ENCODE data around the gene MKLN1.

Gene MKLN1

DNA sequence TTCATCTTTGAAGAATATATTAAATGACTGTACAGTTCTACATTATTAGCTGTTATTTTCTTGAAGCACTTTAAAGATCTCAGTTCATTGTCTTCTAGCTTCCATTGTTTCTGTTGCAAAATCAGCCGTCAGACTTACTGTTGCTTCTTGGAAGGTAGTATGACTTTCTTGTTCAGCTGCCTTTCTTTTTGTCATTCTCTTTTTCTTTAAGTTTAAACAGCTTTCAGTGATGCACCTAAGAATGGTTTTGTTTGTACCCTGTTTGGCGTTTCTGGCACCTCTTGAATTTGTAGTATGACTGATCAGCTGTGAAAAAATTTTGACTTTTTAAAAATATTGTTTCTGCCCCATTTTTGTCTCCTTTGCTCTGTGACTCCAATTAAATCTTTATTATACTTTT, 9.3 kb downstream of the MKLN1 start:
- TF ChIP-seq, protein P1, sequence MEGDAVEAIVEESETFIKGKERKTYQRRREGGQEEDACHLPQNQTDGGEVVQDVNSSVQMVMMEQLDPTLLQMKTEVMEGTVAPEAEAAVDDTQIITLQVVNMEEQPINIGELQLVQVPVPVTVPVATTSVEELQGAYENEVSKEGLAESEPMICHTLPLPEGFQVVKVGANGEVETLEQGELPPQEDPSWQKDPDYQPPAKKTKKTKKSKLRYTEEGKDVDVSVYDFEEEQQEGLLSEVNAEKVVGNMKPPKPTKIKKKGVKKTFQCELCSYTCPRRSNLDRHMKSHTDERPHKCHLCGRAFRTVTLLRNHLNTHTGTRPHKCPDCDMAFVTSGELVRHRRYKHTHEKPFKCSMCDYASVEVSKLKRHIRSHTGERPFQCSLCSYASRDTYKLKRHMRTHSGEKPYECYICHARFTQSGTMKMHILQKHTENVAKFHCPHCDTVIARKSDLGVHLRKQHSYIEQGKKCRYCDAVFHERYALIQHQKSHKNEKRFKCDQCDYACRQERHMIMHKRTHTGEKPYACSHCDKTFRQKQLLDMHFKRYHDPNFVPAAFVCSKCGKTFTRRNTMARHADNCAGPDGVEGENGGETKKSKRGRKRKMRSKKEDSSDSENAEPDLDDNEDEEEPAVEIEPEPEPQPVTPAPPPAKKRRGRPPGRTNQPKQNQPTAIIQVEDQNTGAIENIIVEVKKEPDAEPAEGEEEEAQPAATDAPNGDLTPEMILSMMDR (IDR thresholded peaks at IDR 0.05; ENCODE audit: unreplicated experiment in 3 of 3): no peak
- Mint-ChIP-seq H3K4me1 (no peaks in the 10 kb centered on the region), H3K9me3 (peaks cover 47% of the 10 kb centered on the region), H3K36me3 (ENCODE audit: low read depth) (peaks cover 74% of the 10 kb centered on the region), H3K27ac (no peak overlapping the region), H3K27me3 (ENCODE audit: low read depth) (no peaks in the 10 kb centered on the region), H3K4me3 (no peak overlapping the region)

DNA sequence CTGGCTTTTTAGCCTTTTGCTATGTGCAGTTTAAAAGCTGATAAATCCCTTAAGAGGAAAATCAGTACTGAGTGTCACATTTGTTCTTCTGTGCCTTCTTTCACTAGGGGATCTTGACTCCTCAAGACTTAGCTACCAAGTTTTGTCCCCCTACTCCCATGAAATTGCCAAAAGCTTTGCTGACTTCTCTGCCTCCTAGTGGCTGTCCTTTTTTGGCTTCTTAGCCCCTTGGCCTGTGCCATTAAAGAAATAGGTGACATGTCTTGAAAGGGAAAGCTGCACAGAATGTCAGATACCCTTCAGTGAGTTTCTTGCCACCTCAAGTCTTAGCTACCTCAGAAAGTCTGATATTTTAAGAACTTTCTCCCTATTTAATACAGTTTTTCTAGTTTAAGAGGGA, 10.5 kb downstream of the MKLN1 start:
- Mint-ChIP-seq H3K9me3 (peaks cover 47% of the 10 kb centered on the region), H3K4me3 (no peak overlapping the region), H3K36me3 (ENCODE audit: low read depth) (peaks cover 81% of the 10 kb centered on the region), H3K4me1 (no peaks in the 10 kb centered on the region), H3K27me3 (ENCODE audit: low read depth) (no peaks in the 10 kb centered on the region), H3K27ac (no peak overlapping the region)
- TF ChIP-seq, protein P1 (IDR thresholded peaks at IDR 0.05; ENCODE audit: unreplicated experiment in 3 of 3): no peak

GRCh38 chr7:131338691-131339390, 11.2 kb downstream of the MKLN1 start:
- Mint-ChIP-seq H3K9me3 (peaks cover 47% of the 10 kb centered on the region), H3K4me1 (no peaks in the 10 kb centered on the region), H3K27ac (no peak overlapping the region), H3K36me3 (ENCODE audit: low read depth) (peaks cover 75% of the 10 kb centered on the region), H3K4me3 (no peak overlapping the region), H3K27me3 (ENCODE audit: low read depth) (no peaks in the 10 kb centered on the region)
- TF ChIP-seq, protein P1 (IDR thresholded peaks at IDR 0.05; ENCODE audit: unreplicated experiment in 3 of 3): no peak

- peaks cover under 1% of the 10 kb centered on the region for H3K4me1 Mint-ChIP-seq
These were observed 14.0 kb downstream of the MKLN1 start for GRCh38 chr7:131341690-131342089.

GRCh38 chr7:131342864-131343442, 15.3 kb downstream of the MKLN1 start:
- Mint-ChIP-seq H3K4me3 (no peak overlapping the region), H3K27me3 (ENCODE audit: low read depth) (no peaks in the 10 kb centered on the region), H3K27ac (no peak overlapping the region), H3K9me3 (peaks cover 16% of the 10 kb centered on the region), H3K36me3 (ENCODE audit: low read depth) (peaks cover 41% of the 10 kb centered on the region), H3K4me1 (peaks cover 7% of the 10 kb centered on the region)
- TF ChIP-seq, protein P1 (IDR thresholded peaks at IDR 0.05; ENCODE audit: unreplicated experiment in 3 of 3): no peak

More at GRCh38 chr7:131341690-131342089, 14.0 kb downstream of the MKLN1 start:
- Mint-ChIP-seq H3K9me3 (peaks cover 24% of the 10 kb centered on the region), H3K4me3 (no peak overlapping the region), H3K27me3 (ENCODE audit: low read depth) (no peaks in the 10 kb centered on the region), H3K36me3 (ENCODE audit: low read depth) (peaks cover 51% of the 10 kb centered on the region), H3K27ac (no peak overlapping the region)
- TF ChIP-seq, protein P1 (IDR thresholded peaks at IDR 0.05; ENCODE audit: unreplicated experiment in 3 of 3): no peak
